Fibroblast of peridontal ligament (primary cell): ENCODE data around the gene EFL1.
A peak's percentile ranks its signal among the peaks of the same experiment; 100 is the strongest.

Experiments
- DNase-seq: peaks from one replicate; pipeline ENCODE4 v3.0.0-alpha.2; 2010; ENCODE audit errors: extremely low read depth

Gene EFL1

GRCh38 chr15:82081914-82082762, 180.4 kb downstream of the EFL1 start:
- DNase-seq, result peak; percentile 96

- DNase-seq, result no peak
Measured at GRCh38 chr15:82080774-82081173, 181.8 kb downstream of the EFL1 start.
